ENCODE measurements around the gene ANXA4. TPM values are rescaled to one million over a fixed set of nuclear protein-coding genes. Genes with fewer than 3 reads are reported as not detected.

The ANXA4 gene
- total RNA-seq, 1 experiment from 2014 or later: 9.5 TPM

- no peak for TF ChIP-seq ATF3 (CRISPR knock-in tag; conservative IDR thresholded peaks at IDR 0.05)
- no peak for TF ChIP-seq SP1 (CRISPR knock-in tag; conservative IDR thresholded peaks at IDR 0.05)
- no peak for TF ChIP-seq FOXK1 (CRISPR knock-in tag; IDR thresholded peaks at IDR 0.05)
- TF ChIP-seq ELF4 (CRISPR knock-in tag; IDR thresholded peaks at IDR 0.05; ENCODE audit: low read depth): no peak
- no peak for TF ChIP-seq JUN (CRISPR knock-in tag; IDR thresholded peaks at IDR 0.05)
- TF ChIP-seq CREM (CRISPR knock-in tag; IDR thresholded peaks at IDR 0.05): no peak
These were observed 24.1 kb downstream of the ANXA4 start (continued) for GRCh38 chr2:69766014-69766413.

GRCh38 chr2:69767034-69767433 is 25.1 kb downstream of the ANXA4 start:
- Mint-ChIP-seq H3K36me3 (no peaks in the 10 kb centered on the region), H3K4me3 (no peak overlapping the region), H3K27me3 (ENCODE audit: low read depth) (no peaks in the 10 kb centered on the region), H3K9me3 (no peaks in the 10 kb centered on the region), H3K4me1 (peaks cover 14% of the 10 kb centered on the region), H3K27ac (no peak overlapping the region)
- ChIA-PET POLR2A (no interaction called here), CTCF (interaction anchor here (0.6 to 1.0 kb wide), 2 partner anchors 50 to 117 kb away, joined by 3 to 4 read pairs; no protein-coding TSS in a partner anchor)
- no peak for DNase-seq (ENCODE audit: low spot score)
- ATAC-seq: no peak
- TF ChIP-seq KAT7 (CRISPR knock-in tag; IDR thresholded peaks at IDR 0.05; ENCODE audit: borderline replicate concordance): no peak
- no peak for TF ChIP-seq ATF6 (CRISPR knock-in tag; IDR thresholded peaks at IDR 0.05)
- no peak for TF ChIP-seq ZNF396 (CRISPR knock-in tag; IDR thresholded peaks at IDR 0.05; ENCODE audit: borderline replicate concordance)
- no peak for TF ChIP-seq OVOL2 (CRISPR knock-in tag; IDR thresholded peaks at IDR 0.05; ENCODE audit: borderline replicate concordance)
- TF ChIP-seq IRF2 (CRISPR knock-in tag; IDR thresholded peaks at IDR 0.05; ENCODE audit: borderline replicate concordance, low read depth): no peak
- no peak for TF ChIP-seq TCF7 (CRISPR knock-in tag; IDR thresholded peaks at IDR 0.05; ENCODE audit: low read depth)
- no peak for TF ChIP-seq AFF4 (CRISPR knock-in tag; IDR thresholded peaks at IDR 0.05; ENCODE audit: borderline replicate concordance)
- TF ChIP-seq FOXP1 (CRISPR knock-in tag; IDR thresholded peaks at IDR 0.05; ENCODE audit: borderline replicate concordance): no peak
- no peak for TF ChIP-seq FOXK1 (CRISPR knock-in tag; IDR thresholded peaks at IDR 0.05)
- TF ChIP-seq CREB1 (CRISPR knock-in tag; IDR thresholded peaks at IDR 0.05): no peak
- TF ChIP-seq ZNF232 (CRISPR knock-in tag; IDR thresholded peaks at IDR 0.05): no peak
- TF ChIP-seq ZNF416 (CRISPR knock-in tag; IDR thresholded peaks at IDR 0.05): no peak
- no peak for TF ChIP-seq MAX (CRISPR knock-in tag; IDR thresholded peaks at IDR 0.05)
- TF ChIP-seq PRRX2 (CRISPR knock-in tag; IDR thresholded peaks at IDR 0.05): no peak
- no peak for TF ChIP-seq SOX15 (CRISPR knock-in tag; IDR thresholded peaks at IDR 0.05)
- TF ChIP-seq ATF3 (CRISPR knock-in tag; conservative IDR thresholded peaks at IDR 0.05): no peak
